ENCODE results near the gene HOXA11. TPM values are rescaled to one million over a fixed set of nuclear protein-coding genes. Genes with fewer than 3 reads are reported as not detected.

Gene HOXA11
- total RNA-seq, 4 donors from 2014 or later = 4.5 to 21.3 (median 7.7) TPM

DNA sequence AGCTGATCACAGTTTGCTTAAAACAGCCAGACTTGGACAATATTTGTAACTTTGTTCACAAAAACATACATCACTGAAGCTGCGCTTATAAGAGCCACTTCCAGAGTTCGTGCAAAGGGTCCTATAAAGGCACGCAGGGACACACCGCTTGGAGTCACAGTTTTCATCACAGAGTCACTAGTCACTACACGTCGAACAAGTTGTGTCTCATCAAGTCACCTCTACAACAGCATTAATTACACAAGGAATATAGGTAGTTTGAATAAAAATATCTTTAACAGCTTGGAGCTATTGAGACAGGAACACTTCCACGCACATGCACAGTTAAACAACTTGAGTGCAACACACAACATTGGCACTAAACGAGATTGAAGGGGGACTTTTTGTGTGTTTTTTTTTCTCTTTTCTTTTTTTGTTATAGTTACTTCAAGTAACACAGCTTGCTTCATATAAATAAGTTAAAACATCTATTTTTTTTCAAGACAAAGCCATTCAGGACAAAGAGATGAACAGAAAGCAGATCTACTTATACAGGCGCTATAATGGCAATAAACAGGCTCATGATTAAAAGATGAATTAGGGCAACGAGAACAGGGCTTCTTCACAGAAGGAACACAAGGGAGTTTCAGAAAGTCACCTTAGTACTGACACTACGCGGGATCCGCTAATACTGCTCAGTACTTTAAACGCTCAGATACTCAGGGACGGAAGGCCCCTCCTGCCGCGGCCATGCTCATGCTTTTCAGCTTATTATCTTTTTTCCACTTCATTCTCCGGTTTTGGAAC, 43.7 kb downstream of the HOXA11 start:
- Histone ChIP-seq H3K27ac (peak overlapping the region; percentile 95 to 99 (median 98)), H3K27me3 (no peaks in the 10 kb centered on the region), H3K4me3 (peak overlapping the region in 3 of 4 donors; percentile 33 to 77 (median 57)), H3K9me3 (no peaks in the 10 kb centered on the region), H3K36me3 (no peaks in the 10 kb centered on the region), H3K4me1 (peaks cover 11 to 64% (median 57%) of the 10 kb centered on the region in 4 donors)
- no peak for DNase-seq
- TF ChIP-seq POLR2AphosphoS5 (IDR thresholded peaks at IDR 0.05) = peak in 1 of 3 donors; percentile 21
- no peak for TF ChIP-seq EP300 (IDR thresholded peaks at IDR 0.05; ENCODE audit: low read depth)
- TF ChIP-seq POLR2A (IDR thresholded peaks at IDR 0.05) = no peak
- TF ChIP-seq, protein P1, sequence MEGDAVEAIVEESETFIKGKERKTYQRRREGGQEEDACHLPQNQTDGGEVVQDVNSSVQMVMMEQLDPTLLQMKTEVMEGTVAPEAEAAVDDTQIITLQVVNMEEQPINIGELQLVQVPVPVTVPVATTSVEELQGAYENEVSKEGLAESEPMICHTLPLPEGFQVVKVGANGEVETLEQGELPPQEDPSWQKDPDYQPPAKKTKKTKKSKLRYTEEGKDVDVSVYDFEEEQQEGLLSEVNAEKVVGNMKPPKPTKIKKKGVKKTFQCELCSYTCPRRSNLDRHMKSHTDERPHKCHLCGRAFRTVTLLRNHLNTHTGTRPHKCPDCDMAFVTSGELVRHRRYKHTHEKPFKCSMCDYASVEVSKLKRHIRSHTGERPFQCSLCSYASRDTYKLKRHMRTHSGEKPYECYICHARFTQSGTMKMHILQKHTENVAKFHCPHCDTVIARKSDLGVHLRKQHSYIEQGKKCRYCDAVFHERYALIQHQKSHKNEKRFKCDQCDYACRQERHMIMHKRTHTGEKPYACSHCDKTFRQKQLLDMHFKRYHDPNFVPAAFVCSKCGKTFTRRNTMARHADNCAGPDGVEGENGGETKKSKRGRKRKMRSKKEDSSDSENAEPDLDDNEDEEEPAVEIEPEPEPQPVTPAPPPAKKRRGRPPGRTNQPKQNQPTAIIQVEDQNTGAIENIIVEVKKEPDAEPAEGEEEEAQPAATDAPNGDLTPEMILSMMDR (IDR thresholded peaks at IDR 0.05) = no peak
- in situ Hi-C loops (cut with MboI; ENCODE audit: low pct_ligation_motif_present in 1 of 4, low pct_unique_long_range_greater_than_20kb in 1 of 4, low sequenced_read_pairs in 3 of 4) (loop anchor here (5.0 to 10.0 kb wide), 2 partner anchors 284 to 287 kb away; no protein-coding TSS in a partner anchor), intact Hi-C loops (cut with DNase I; ENCODE audit: low total_unique reads) (no loop called here)
- WGBS, 2 donors (ENCODE audit: low coverage in 1 of 2) = 31 to 48% methylated on average over 10 to 18 of the region's 18 CpGs

DNA sequence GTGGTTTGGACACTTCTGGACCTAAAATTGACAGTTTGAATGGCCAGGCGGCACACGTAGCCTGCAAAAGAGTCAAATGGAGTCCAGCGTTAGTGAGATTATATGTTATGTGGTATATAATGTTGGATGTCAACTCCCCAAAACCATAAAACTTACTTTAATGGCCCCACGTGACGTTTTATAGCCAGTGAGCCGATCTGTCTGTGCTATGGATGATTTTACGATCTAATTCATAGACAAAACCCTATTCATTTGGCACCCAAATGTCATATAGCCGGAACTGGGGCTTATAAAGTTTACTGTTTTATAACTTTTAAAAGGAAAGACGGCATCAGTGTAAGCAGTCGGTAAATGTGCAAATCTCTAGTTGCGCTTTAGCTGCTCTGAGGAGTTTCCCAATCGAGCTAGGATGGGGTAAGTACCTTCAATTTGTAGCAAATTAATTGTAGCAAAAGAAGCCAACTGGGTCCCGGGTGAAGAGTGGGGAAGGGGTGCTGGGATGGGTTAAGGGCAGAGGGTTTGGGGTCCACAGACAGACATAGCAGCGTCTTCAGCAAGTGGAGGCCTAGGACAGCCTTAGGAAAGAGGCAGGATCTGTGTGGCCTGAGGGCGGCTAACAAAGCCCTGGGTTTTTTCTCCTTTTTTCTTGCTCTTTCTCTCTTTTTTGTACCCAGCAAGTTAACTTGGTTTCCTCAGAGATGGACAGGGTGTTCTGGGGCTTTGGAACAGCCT, 44.7 kb downstream of the HOXA11 start:
- intact Hi-C loops (cut with DNase I; ENCODE audit: low total_unique reads) (no loop called here), in situ Hi-C loops (cut with MboI; ENCODE audit: low pct_ligation_motif_present in 1 of 4, low pct_unique_long_range_greater_than_20kb in 1 of 4, low sequenced_read_pairs in 3 of 4) (loop anchor here (5.0 to 10.0 kb wide), 2 partner anchors 283 to 285 kb away; no protein-coding TSS in a partner anchor)
- Histone ChIP-seq H3K9me3 (no peaks in the 10 kb centered on the region), H3K36me3 (no peaks in the 10 kb centered on the region), H3K27ac (peak overlapping the region; percentile 95 to 99 (median 98)), H3K4me3 (peak overlapping the region in 3 of 4 donors; percentile 39 to 77 (median 53)), H3K27me3 (no peaks in the 10 kb centered on the region), H3K4me1 (peaks cover 18 to 64% (median 59%) of the 10 kb centered on the region in 4 donors)
- TF ChIP-seq, protein P1 (IDR thresholded peaks at IDR 0.05) = no peak
- TF ChIP-seq EP300 (IDR thresholded peaks at IDR 0.05; ENCODE audit: low read depth) = no peak
- peak; percentile 74 to 91 (median 90) for TF ChIP-seq POLR2AphosphoS5 (IDR thresholded peaks at IDR 0.05)
- peak; percentile 84 for TF ChIP-seq POLR2A (IDR thresholded peaks at IDR 0.05)
- 43 to 46% methylated on average over 12 to 15 of the region's 15 CpGs for WGBS, 2 donors (ENCODE audit: low coverage in 1 of 2)
- peak; percentile 68 for DNase-seq

DNA sequence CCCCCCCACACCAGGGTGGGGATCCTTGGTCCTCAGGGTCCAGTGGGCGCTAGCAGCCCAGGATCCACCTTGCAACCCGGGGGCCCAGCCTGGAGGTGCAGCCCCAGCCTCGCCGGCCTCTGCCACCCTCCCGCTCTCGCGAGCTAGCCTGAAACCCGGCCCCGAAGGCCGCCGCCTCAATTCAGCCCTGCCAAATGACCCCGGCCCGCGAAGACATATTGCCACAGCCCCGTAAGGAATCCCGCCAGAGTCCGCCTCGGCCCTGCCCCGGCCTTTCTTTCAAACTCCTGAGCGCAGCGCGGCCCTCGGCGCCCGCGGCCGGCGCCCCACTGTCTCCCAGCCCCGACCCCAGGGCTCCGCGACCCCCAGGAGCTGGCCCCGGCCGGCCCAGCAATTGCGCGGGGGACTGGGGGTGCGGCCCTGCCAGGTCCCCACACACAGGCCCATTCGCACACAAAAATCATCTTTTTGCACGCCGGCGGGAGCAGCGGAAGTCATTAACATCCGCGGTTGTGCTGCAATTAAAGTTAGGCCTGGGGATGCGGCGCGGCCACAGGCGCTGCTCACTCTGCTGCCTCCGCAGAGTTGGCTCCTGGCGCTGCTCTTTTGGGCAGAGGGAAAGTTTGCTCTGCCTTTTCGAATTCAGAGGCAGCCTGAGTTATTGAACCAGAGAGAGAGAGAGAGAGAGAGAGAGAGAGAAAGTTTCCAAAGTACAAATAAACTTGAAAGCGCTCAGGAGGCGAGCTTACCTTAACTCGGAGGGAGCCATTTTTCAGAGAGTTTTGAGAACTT, 45.5 kb downstream of the HOXA11 start:
- TF ChIP-seq EP300 (IDR thresholded peaks at IDR 0.05; ENCODE audit: low read depth) = no peak
- TF ChIP-seq, protein P1 (IDR thresholded peaks at IDR 0.05) = no peak
- no peak for TF ChIP-seq POLR2A (IDR thresholded peaks at IDR 0.05)
- TF ChIP-seq POLR2AphosphoS5 (IDR thresholded peaks at IDR 0.05) = no peak
- intact Hi-C loops (cut with DNase I; ENCODE audit: low total_unique reads) (no loop called here), in situ Hi-C loops (cut with MboI; ENCODE audit: low pct_ligation_motif_present in 1 of 4, low pct_unique_long_range_greater_than_20kb in 1 of 4, low sequenced_read_pairs in 3 of 4) (loop anchor here (5.0 to 10.0 kb wide), 2 partner anchors 282 to 285 kb away; no protein-coding TSS in a partner anchor)
- peak; percentile 33 for DNase-seq
- Histone ChIP-seq H3K4me1 (peaks cover 25 to 64% (median 59%) of the 10 kb centered on the region in 4 donors), H3K27ac (peak overlapping the region; percentile 95 to 99 (median 98)), H3K4me3 (peak overlapping the region; percentile 11 to 60 (median 46)), H3K36me3 (no peaks in the 10 kb centered on the region), H3K27me3 (no peaks in the 10 kb centered on the region), H3K9me3 (no peaks in the 10 kb centered on the region)
- 32 to 39% methylated on average over 12 to 52 of the region's 53 CpGs for WGBS, 2 donors (ENCODE audit: low coverage in 1 of 2)
